Heart right ventricle (tissue), 16 donors: ENCODE measurements around the gene PDE1A. TPM values are rescaled to one million over a fixed set of nuclear protein-coding genes. Genes with fewer than 3 reads are reported as not detected.

Experiments
- ATAC-seq, 8 donors: fragments of 200-7000 bp; cut with Tn5 transposase; one replicate each; pipeline ENCODE4 v1.9.1; 2020; ENCODE audit warnings: mild to moderate bottlenecking in 8 of 8, moderate library complexity in 8 of 8, moderate number of reproducible peaks in 1 of 8
- DNase-seq, 2 donors: peaks; one replicate each; pipeline ENCODE4 v3.0.0-alpha.2; 2020
- H3K27ac ChIP-seq, 10 donors: fragments of 200-600 bp; sonication (generic) in 2 of 10; one replicate each; pipeline versions ENCODE4 v1.5.0 to v1.8.0; 2020 to 2022; ENCODE audit warnings: mild to moderate bottlenecking in 3 of 10
- H3K27me3 ChIP-seq, 7 donors: fragments of 200-600 bp; one replicate each; pipeline ENCODE4 v1.8.0; 2021 to 2022; ENCODE audit warnings: mild to moderate bottlenecking in 2 of 7
- H3K36me3 ChIP-seq, 9 donors: fragments of 200-600 bp; sonication (generic) in 1 of 9; one replicate each; pipeline versions ENCODE4 v1.5.0 to v1.8.0; 2020 to 2022; ENCODE audit warnings: mild to moderate bottlenecking in 2 of 9
- H3K4me1 ChIP-seq, 9 donors: fragments of 200-600 bp; sonication (generic) in 1 of 9; one replicate each; pipeline versions ENCODE4 v1.5.0 to v1.8.0; 2020 to 2022; ENCODE audit warnings: mild to moderate bottlenecking in 4 of 9
- H3K4me3 ChIP-seq, 10 donors: fragments of 200-600 bp; sonication (generic) in 2 of 10; one replicate each; pipeline versions ENCODE4 v1.5.0 to v1.8.0; 2020 to 2022; ENCODE audit warnings: mild to moderate bottlenecking in 7 of 10, moderate library complexity in 2 of 10
- H3K9me3 ChIP-seq, 11 donors: fragments of 200-600 bp in 10 of 11; sonication (generic) in 2 of 11; one replicate each; pipeline versions ENCODE4 v1.5.0 to v1.8.0; 2013 to 2022; ENCODE audit warnings: mild to moderate bottlenecking in 2 of 11, control low read depth in 1 of 11, moderate library complexity in 1 of 11
- WGBS, 2 donors: extraction: QIAGEN DNeasy Blood & Tissue Kit; methylation state at CpG; one replicate each; pipeline ENCODE4 v1.1.7; 2013; ENCODE audit warnings: inconsistent platforms in 1 of 2; 5-methylcytosine and 5-hydroxymethylcytosine counted together
- intact Hi-C, 10 donors: fragments of 100-400 bp; cut with DNase I; formaldehyde crosslinking; loops; one replicate each; pipeline versions ENCODE4 v1.11.1 to v1.14.2; 2022
- polyA plus RNA-seq, 2 donors: library from polyadenylated mRNA; stranded (reverse); fragments of 200-250 nt; gene quantifications; one replicate each; pipeline ENCODE4 v1.2.3, GENCODE V29; 2013
- total RNA-seq, 10 donors: library from RNA; stranded (reverse); fragmentation: NEBNext Ultra II Directional in 3 of 10; extraction: Animal tissue kit (Norgen Biotek cat#: 25700) in 3 of 10; gene quantifications; one replicate each; pipeline versions ENCODE4 v1.2.1 to v1.2.4, GENCODE V29; 2021 to 2023
- TF ChIP-seq, protein P1 (sequence below), 9 donors: fragments of 200-600 bp; sonication (generic) in 2 of 9; IDR thresholded peaks; one replicate each; pipeline versions ENCODE4 v1.5.0 to v1.8.0; 2021 to 2022; ENCODE audit warnings: antibody characterized with exemption in 9 of 9, mild to moderate bottlenecking in 5 of 9, moderate library complexity in 1 of 9
- donor health status: Arrhythmogenic right ventricular cardiomyopathy.
- donor health status: ischemic (EF 13 %, LVEDD 7.1; RV severe dilation, severe dysfunction).
- donor health status: healthy with polysubstance abuse.
- donor health status: DM: no; HTN: yes; CAD: no.
- donor health status: DM: no; HTN: no; CAD: no.
- donor health status: ischemic (EF 25% LVEDD 6.9; RV normal size, moderate dysfunction).
- donor health status: ischemic (EF 25% LVEDD 5.7; RV mildly dilated, moderate dysfunction).
- donor health status: healthy.
- donor health status: DM: yes; HTN: yes; CAD: no.
- donor health status: Ischemic cardiomyopathy.
- donor health status: ischemic (EF 35%, LVEDD 5.7; RV mildly dilated, moderate dysfunction).
- donor health status: nonischemic (EF 11% LVEDD 7.7; RV severe dilation, severe dysfunction).
- donor health status: DM: yes; HTN: yes; CAD: no.
- donor health status: PGD.
- donor health status: ischemic (EF 29% LVEDD 5.4; RV normal size, mild dysfunction).
- donor health status: nonischemic (EF 23%, LVEDD 6.1; RV moderate dilation, normal function).

The PDE1A gene
- total and polyA plus RNA-seq, 12 donors = 3.6 to 66.7 (median 14.8) TPM

DNA sequence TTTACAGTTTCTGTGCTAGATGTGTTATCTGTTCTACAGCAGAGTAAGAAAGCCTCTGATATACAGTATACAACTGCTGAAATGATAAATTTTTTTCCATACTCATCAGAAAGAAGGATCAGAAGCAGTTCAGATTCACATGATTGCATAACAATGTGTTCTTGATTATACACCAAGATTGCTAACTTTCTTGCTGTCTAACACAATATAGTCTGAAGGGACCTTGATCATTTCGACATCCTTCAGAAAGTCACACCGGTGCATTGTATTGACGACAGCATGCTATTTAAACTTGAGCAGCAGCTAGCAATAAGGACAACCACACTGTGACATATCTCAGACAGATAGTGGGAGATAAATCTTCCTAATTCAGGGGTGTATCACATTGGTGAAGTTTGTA, 127.2 kb downstream of the PDE1A start:
- 89 to 92% methylated on average over 3 of the region's 3 CpGs for WGBS, 2 donors
- H3K4me1 ChIP-seq = peaks cover 0 to 33% (median 4%) of the 10 kb centered on the region in 9 donors
- no peaks in the 10 kb centered on the region for H3K27me3 ChIP-seq
- TF ChIP-seq, protein P1, sequence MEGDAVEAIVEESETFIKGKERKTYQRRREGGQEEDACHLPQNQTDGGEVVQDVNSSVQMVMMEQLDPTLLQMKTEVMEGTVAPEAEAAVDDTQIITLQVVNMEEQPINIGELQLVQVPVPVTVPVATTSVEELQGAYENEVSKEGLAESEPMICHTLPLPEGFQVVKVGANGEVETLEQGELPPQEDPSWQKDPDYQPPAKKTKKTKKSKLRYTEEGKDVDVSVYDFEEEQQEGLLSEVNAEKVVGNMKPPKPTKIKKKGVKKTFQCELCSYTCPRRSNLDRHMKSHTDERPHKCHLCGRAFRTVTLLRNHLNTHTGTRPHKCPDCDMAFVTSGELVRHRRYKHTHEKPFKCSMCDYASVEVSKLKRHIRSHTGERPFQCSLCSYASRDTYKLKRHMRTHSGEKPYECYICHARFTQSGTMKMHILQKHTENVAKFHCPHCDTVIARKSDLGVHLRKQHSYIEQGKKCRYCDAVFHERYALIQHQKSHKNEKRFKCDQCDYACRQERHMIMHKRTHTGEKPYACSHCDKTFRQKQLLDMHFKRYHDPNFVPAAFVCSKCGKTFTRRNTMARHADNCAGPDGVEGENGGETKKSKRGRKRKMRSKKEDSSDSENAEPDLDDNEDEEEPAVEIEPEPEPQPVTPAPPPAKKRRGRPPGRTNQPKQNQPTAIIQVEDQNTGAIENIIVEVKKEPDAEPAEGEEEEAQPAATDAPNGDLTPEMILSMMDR (IDR thresholded peaks at IDR 0.05) = no peak
- no peak overlapping the region for H3K27ac ChIP-seq
- no peak for ATAC-seq
- no peak overlapping the region for H3K4me3 ChIP-seq
- no peaks in the 10 kb centered on the region for H3K36me3 ChIP-seq
- intact Hi-C loops = loop anchor here in 1 of 10 donors (10.0 kb wide), 1 partner anchor 345 kb away; no protein-coding TSS in a partner anchor
- H3K9me3 ChIP-seq = no peaks in the 10 kb centered on the region
- no peak for DNase-seq

DNA sequence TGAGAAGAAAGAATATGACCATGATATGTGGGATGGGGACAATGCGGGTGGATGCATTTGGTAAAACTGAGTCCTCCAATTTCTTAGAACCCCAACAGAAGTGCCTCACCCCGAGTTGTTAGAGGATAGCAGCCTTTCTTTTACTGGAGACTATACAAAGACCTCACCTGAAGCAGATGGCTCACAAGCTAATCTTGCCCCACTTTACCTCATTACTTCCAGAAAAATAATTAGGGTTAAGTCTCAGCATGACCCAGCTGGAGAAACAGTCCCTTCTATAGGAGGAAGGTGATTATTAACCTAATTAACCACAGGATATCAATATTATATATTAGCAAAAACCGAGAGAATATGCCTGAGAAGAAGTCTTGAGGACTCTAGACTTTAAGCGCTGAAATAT, 128.4 kb downstream of the PDE1A start:
- Histone ChIP-seq H3K9me3 (no peaks in the 10 kb centered on the region), H3K36me3 (no peaks in the 10 kb centered on the region), H3K27ac (no peak overlapping the region), H3K4me1 (peaks cover 0 to 30% (median 4%) of the 10 kb centered on the region in 9 donors), H3K4me3 (no peak overlapping the region), H3K27me3 (no peaks in the 10 kb centered on the region)
- TF ChIP-seq, protein P1 (IDR thresholded peaks at IDR 0.05) = no peak
- intact Hi-C loops = no loop called here
- 87 to 90% methylated on average over 4 of the region's 4 CpGs for WGBS, 2 donors
- ATAC-seq (no peak), DNase-seq (no peak)

DNA sequence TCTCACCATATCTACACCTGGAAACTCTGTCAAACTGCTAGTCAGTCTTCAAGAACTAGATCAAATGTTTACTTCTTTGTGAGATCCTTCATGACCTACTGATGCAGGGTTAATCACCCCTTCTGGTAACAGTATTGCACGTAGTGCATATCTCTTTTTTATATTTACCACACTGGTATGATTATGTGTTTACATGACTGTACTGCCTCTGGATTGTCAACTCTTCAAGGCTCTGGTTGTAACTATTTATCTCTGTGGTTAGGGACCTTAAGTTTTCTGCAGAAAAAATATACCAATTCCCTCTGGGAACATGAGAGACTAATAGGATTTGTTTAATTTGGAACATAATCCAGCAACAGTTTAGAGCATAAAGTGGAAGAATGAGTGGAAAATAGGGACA, 135.5 kb downstream of the PDE1A start:
- H3K27me3 ChIP-seq = no peaks in the 10 kb centered on the region
- DNase-seq (no peak), ATAC-seq (peak in 1 of 8 donors; percentile 39)
- no peak overlapping the region for H3K4me3 ChIP-seq
- H3K27ac ChIP-seq = no peak overlapping the region
- intact Hi-C loops = no loop called here
- WGBS, 2 donors = 34 to 39% methylated on average over 1 of the region's 1 CpG
- no peaks in the 10 kb centered on the region for H3K36me3 ChIP-seq
- H3K9me3 ChIP-seq = no peaks in the 10 kb centered on the region
- TF ChIP-seq, protein P1 (IDR thresholded peaks at IDR 0.05) = no peak
- peaks cover 0 to 13% (median 0%) of the 10 kb centered on the region in 9 donors for H3K4me1 ChIP-seq

DNA sequence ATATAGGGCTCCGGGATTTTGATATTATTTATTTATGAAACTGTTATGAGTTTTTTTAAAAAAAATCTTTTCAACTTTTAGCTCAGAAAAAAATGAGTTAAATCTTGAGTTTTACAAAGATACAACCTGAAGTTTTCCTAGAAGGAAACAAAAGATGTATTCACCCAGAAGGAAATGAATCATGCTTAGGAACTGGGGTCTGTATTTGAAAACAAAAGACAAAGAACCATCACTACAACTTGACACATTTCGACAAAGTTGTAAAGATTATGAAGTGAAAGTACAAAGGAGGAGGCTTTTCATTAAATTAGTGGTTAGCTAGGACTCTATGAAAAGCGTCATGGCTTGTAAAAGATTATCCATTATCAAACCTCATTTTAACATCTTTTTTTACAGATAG, 143.3 kb downstream of the PDE1A start:
- Histone ChIP-seq H3K4me3 (no peak overlapping the region), H3K9me3 (peaks cover 0 to 2% (median 0%) of the 10 kb centered on the region in 11 donors), H3K4me1 (peaks cover 0 to 13% (median 0%) of the 10 kb centered on the region in 9 donors), H3K27ac (no peak overlapping the region), H3K36me3 (no peaks in the 10 kb centered on the region), H3K27me3 (no peaks in the 10 kb centered on the region)
- intact Hi-C loops = no loop called here
- DNase-seq (no peak), ATAC-seq (no peak)
- 70 to 71% methylated on average over 3 of the region's 3 CpGs for WGBS, 2 donors
- TF ChIP-seq, protein P1 (IDR thresholded peaks at IDR 0.05) = no peak
